Cardiac fibroblast (primary cell): ENCODE data around the gene THRB.

ENCODE experiments used
- DNase-seq, 2 donors: peaks; one replicate each; pipeline versions ENCODE4 v3.0.0 to v3.0.0-alpha.2; 2010; ENCODE audit warnings: low read depth in 2 of 2
- H3K4me3 ChIP-seq, 2 donors: replicated peaks in 1 of 2; 1 replicate in 1 of 2; 2 replicates in 1 of 2; pipeline ENCODE4 v1.5.1; 2011; ENCODE audit warnings: low read depth in 2 of 2, low read length in 2 of 2, mild to moderate bottlenecking in 2 of 2, moderate library complexity in 1 of 2
- TF ChIP-seq, protein P1 (sequence below): IDR thresholded peaks from one replicate; pipeline ENCODE4 v1.5.1; 2011; ENCODE audit warnings: low read depth, mild to moderate bottlenecking, low read length, inconsistent platforms

The THRB gene

DNA sequence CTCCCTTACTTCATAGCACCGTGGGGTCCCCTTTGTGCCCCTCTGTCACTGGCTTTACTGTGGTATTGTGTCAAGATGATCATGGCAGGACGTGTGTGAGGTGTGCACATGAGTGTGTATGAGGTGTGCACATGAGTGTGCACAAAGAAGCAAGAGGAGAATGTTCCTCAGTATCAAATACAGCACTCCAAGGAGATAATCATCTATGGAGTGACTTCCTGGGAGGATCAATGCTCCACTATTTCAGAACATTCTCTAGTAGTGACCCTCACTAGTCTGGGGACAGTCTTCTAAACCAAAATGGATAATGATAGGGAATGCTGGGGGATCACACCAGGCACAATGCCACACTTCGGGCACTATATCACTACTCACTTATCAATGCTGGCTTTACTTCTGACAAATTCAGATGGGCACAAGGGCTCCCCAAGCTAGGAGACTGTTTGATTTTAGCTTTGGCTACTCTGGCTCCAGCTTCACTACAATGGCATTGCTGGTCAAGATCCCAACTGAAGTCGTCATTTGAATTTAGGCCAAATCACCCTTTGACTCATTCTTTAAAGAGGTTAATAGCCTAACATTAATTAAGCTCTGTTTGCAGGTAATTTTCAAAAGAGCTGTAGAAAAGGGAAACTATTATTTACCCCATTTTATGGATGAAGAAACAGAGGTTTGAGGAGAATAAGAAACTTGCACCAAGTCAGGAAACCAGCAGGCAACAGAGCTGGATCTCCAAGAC lies 124.1 kb downstream of the THRB start:
- TF ChIP-seq, protein P1, sequence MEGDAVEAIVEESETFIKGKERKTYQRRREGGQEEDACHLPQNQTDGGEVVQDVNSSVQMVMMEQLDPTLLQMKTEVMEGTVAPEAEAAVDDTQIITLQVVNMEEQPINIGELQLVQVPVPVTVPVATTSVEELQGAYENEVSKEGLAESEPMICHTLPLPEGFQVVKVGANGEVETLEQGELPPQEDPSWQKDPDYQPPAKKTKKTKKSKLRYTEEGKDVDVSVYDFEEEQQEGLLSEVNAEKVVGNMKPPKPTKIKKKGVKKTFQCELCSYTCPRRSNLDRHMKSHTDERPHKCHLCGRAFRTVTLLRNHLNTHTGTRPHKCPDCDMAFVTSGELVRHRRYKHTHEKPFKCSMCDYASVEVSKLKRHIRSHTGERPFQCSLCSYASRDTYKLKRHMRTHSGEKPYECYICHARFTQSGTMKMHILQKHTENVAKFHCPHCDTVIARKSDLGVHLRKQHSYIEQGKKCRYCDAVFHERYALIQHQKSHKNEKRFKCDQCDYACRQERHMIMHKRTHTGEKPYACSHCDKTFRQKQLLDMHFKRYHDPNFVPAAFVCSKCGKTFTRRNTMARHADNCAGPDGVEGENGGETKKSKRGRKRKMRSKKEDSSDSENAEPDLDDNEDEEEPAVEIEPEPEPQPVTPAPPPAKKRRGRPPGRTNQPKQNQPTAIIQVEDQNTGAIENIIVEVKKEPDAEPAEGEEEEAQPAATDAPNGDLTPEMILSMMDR, result no peak
- no peak for DNase-seq
- no peak overlapping the region for H3K4me3 ChIP-seq

DNA sequence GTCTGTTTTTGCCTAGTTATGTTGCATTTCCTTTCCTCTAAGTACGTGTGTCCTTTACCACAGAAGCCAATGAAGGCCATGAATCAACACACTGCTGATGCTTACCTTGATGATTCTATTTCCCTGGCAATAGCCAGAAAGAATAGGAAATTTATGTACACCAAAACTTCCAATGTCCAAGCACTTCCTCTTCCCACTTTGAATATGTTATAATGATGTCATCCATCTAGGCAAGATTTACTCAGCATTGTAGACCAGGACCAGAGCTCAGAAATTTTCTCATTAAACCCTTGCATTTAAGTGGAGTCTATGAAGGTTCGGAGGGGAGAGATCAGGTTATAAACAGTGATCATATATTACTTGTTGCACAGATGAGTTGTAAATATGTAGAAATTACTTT lies 126.0 kb downstream of the THRB start:
- TF ChIP-seq, protein P1, result no peak
- no peak overlapping the region for H3K4me3 ChIP-seq
- no peak for DNase-seq

DNA sequence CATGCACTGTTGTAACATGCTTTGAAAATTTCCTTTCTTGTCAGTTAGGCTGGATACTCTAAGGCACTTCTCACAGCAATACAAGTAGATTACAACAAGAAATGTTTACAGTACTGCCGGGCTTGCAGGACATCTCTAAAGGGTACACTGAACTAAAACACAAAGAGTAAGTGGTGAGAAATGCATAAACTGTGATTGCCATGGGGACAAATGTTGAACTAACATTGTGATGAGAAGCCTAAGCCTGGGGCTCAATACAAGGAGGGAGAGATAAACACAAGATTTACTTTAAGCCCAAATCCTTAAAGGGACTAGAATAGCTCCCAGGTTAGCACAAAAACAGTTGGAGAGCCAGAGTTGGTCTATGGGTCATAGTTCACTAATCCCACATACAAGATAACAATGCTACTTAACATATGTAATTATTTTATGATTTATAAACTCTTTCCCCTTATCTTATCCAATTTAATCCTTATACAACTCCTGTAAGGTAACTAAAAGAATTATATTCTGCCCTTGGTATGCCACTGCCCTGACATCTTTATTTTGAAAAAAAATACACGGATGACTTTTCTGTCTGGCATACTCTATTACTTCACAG lies 126.9 kb downstream of the THRB start:
- no peak overlapping the region for H3K4me3 ChIP-seq
- TF ChIP-seq, protein P1, result no peak
- no peak for DNase-seq

DNA sequence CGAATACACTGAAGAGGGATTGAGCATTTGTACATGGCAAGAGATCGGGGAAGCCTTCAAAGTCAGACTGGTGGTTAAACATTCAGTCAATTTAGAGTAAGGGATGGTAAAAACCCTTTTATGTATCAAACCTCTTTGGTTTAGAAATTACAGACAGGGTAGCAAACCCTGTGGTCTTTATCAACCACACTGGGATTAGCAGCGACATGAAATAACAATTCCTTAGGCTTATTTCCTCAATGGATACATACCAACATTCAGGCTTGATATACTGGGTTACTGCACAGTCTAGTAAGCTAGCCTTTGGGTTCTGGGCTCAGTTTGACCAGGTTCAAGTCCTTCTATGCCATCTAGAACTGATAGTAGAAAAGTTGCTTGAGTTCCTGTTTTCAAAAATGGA lies 127.4 kb downstream of the THRB start:
- no peak for DNase-seq
- no peak overlapping the region for H3K4me3 ChIP-seq
- TF ChIP-seq, protein P1, result no peak

DNA sequence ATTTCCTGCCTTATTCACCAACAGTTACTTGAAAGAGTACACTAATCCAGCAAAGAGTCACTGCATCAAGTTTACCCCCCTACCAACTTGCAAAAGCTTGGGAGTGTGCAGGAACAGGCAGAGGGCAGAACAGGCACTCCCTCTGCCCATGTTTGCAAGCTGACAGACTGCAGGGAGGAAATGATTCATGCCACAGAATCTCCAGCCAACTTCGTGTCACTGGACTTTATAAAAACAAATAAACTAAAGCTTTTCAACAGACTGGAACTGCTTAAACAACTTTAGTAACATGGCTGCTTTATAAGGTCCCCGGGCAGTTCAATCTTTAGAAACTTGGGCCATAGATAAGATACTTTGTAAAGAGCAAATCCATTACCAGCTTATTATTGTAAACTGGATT lies 129.5 kb downstream of the THRB start:
- peak; percentile 91 to 92 for DNase-seq
- TF ChIP-seq, protein P1, result peak; percentile 10

DNA sequence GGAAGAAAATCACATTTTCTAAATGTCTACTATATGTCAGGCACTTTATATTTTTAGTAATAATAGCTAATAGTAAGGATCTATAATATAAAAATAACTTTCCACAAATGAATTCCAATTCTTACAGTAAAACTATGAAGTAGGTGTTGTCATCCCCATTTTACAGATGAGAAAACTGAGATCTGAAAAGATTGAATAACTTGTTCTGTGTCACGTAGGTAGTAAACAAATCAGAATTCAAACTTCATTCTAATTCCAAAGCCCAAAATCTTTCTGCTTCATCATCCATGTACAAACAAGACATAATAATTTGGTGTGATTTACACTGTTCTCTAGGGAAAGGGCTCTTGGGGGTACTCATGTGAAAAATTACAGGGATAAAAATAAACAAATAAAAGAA lies 130.3 kb downstream of the THRB start:
- DNase-seq, result no peak
- no peak overlapping the region for H3K4me3 ChIP-seq
- TF ChIP-seq, protein P1, result no peak

More for the DNA sequence above, 129.5 kb downstream of the THRB start:
- no peak overlapping the region for H3K4me3 ChIP-seq
